ENCODE measurements around the gene MOB1A.
"Not testable (repeated sequence)": the region's sequence is repeated elsewhere in the genome, so short reads cannot be mapped to it uniquely, and the experiment has no call there.

Gene MOB1A

GRCh38 chr2:74199871-74200305 lies 21.2 kb upstream of the MOB1A start:
- DNase-seq (ENCODE audit: low read depth, low spot score): no peak
- peak overlapping the region; percentile 95 for H3K27ac ChIP-seq

GRCh38 chr2:74199275-74199701 lies 20.6 kb upstream of the MOB1A start:
- no peak for DNase-seq (ENCODE audit: low read depth, low spot score)
- H3K27ac ChIP-seq: peak overlapping the region; percentile 95

- peak within 1 kb of the TSS; percentile 95 for H3K27ac ChIP-seq
- peak; percentile 87 for DNase-seq (ENCODE audit: low read depth, low spot score)
These were observed 20.0 kb upstream of the MOB1A start, which contains the start of gene MTHFD2 for GRCh38 chr2:74198461-74199274. Gene MTHFD2 (plus strand): TSS chr2:74198615. CDS start chr2:74198642, 27 bp downstream.

GRCh38 chr2:74198023-74198460 lies 19.4 kb upstream of the MOB1A start:
- DNase-seq (ENCODE audit: low read depth, low spot score): no peak
- H3K27ac ChIP-seq: peak overlapping the region; percentile 95

GRCh38 chr2:74197049-74197448 lies 18.4 kb upstream of the MOB1A start:
- no peak overlapping the region for H3K27ac ChIP-seq
- no peak for DNase-seq (ENCODE audit: low read depth, low spot score)

GRCh38 chr2:74194799-74195198 lies 16.1 kb upstream of the MOB1A start:
- no peak overlapping the region for H3K27ac ChIP-seq
- no peak for DNase-seq (ENCODE audit: low read depth, low spot score)

- no peak for DNase-seq (ENCODE audit: low read depth, low spot score)
These were observed 13.1 kb upstream of the MOB1A start for GRCh38 chr2:74191596-74192380.

GRCh38 chr2:74188696-74189095 lies 10.0 kb upstream of the MOB1A start:
- H3K27ac ChIP-seq: peak overlapping the region; percentile 60
- no peak for DNase-seq (ENCODE audit: low read depth, low spot score)

More at GRCh38 chr2:74191596-74192380, 13.1 kb upstream of the MOB1A start:
- no peak overlapping the region for H3K27ac ChIP-seq

GRCh38 chr2:74188018-74188601 lies 9.4 kb upstream of the MOB1A start:
- H3K27ac ChIP-seq: peak overlapping the region; percentile 60
- DNase-seq (ENCODE audit: low read depth, low spot score): peak; percentile 89

- not testable (repeated sequence) for H3K27ac ChIP-seq; DNase-seq (ENCODE audit: low read depth, low spot score)
These were observed 8.0 kb upstream of the MOB1A start for GRCh38 chr2:74186706-74187105.

GRCh38 chr2:74186038-74186437 lies 7.4 kb upstream of the MOB1A start:
- DNase-seq (ENCODE audit: low read depth, low spot score): no peak
- H3K27ac ChIP-seq: no peak overlapping the region

- no peak for DNase-seq (ENCODE audit: low read depth, low spot score)
- H3K27ac ChIP-seq: no peak overlapping the region
These were observed 5.2 kb upstream of the MOB1A start for GRCh38 chr2:74183878-74184277.

GRCh38 chr2:74181739-74182138 lies 3.1 kb upstream of the MOB1A start:
- H3K27ac ChIP-seq: no peak overlapping the region
- DNase-seq (ENCODE audit: low read depth, low spot score): no peak

GRCh38 chr2:74179063-74179865 lies 585 bp upstream of the MOB1A start:
- no peak for DNase-seq (ENCODE audit: low read depth, low spot score)
- peak overlapping the region; percentile 78 for H3K27ac ChIP-seq

GRCh38 chr2:74177696-74178095 lies 983 bp downstream of the MOB1A start:
- no peak for DNase-seq (ENCODE audit: low read depth, low spot score)
- H3K27ac ChIP-seq: peak overlapping the region; percentile 78

- no peak for DNase-seq (ENCODE audit: low read depth, low spot score)
- no peak overlapping the region for H3K27ac ChIP-seq
These were observed 3.8 kb downstream of the MOB1A start for GRCh38 chr2:74174909-74175308.

GRCh38 chr2:74168739-74169138 lies 9.9 kb downstream of the MOB1A start:
- DNase-seq (ENCODE audit: low read depth, low spot score): no peak
- no peak overlapping the region for H3K27ac ChIP-seq

GRCh38 chr2:74164761-74165160 lies 13.9 kb downstream of the MOB1A start:
- no peak overlapping the region for H3K27ac ChIP-seq

GRCh38 chr2:74162951-74163350 lies 15.7 kb downstream of the MOB1A start:
- no peak overlapping the region for H3K27ac ChIP-seq

More at GRCh38 chr2:74164761-74165160, 13.9 kb downstream of the MOB1A start:
- no peak for DNase-seq (ENCODE audit: low read depth, low spot score)

GRCh38 chr2:74155830-74156229 lies 22.8 kb downstream of the MOB1A start:
- H3K27ac ChIP-seq: no peak overlapping the region
- DNase-seq (ENCODE audit: low read depth, low spot score): no peak

More at GRCh38 chr2:74162951-74163350, 15.7 kb downstream of the MOB1A start:
- no peak for DNase-seq (ENCODE audit: low read depth, low spot score)
